ENCODE measurements around the gene CCDC201. TPM values are rescaled to one million over a fixed set of nuclear protein-coding genes. Genes with fewer than 3 reads are reported as not detected.

The CCDC201 gene
- total and polyA plus RNA-seq, 10 donors: not detected

- intact Hi-C loops (cut with DNase I; ENCODE audit: low total_unique reads): no loop called here
- Histone ChIP-seq H3K4me3 (no peak overlapping the region), H3K27ac (peak overlapping the region in 1 of 8 donors; percentile 23), H3K4me1 (no peaks in the 10 kb centered on the region), H3K9me3 (peaks cover 0 to 21% (median 18%) of the 10 kb centered on the region in 8 donors), H3K27me3 (replicated peaks in 1 of 7) (peaks cover 0 to 27% (median 0%) of the 10 kb centered on the region in 7 donors), H3K36me3 (no peaks in the 10 kb centered on the region)
- 46 to 73% (median 64%) methylated on average over 12 of the region's 12 CpGs for WGBS, 5 donors
- DNase-seq: no peak
- TF ChIP-seq POLR2A (IDR thresholded peaks at IDR 0.05) (no peak), POLR2AphosphoS5 (IDR thresholded peaks at IDR 0.05) (peak in 1 of 3 donors; percentile 27), CTCF (IDR thresholded peaks at IDR 0.05 in 8 of 11, conservative IDR thresholded peaks at IDR 0.05 in 3 of 11) (no peak)
These were observed 9.0 kb upstream of the CCDC201 start for GRCh38 chr7:45881759-45882464.

DNA sequence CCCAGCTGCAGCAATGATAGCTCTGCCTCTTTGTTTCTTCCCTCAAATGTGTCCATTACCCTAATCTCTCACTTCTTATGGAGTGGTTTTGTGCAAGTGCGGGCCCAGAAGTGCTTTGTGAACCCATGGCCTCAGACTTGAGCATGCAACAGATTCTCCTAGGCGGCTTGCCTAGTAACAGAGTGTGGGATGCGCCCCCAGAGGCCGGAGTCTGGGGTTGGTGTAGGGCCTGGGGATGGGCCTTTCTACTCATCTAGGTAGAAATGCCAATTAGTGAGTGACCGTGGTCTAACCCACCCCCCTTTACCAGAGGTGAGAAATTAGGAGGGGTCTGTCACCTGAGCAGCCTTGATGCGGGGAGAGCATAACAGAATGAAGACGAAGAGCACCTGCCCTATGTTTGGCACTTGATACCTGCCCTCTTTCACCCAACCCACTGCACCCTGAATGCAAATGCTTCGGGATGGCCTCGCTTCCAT lies 8.4 kb upstream of the CCDC201 start:
- intact Hi-C loops (cut with DNase I; ENCODE audit: low total_unique reads): no loop called here
- TF ChIP-seq POLR2AphosphoS5 (IDR thresholded peaks at IDR 0.05): no peak
- TF ChIP-seq CTCF (IDR thresholded peaks at IDR 0.05 in 8 of 11, conservative IDR thresholded peaks at IDR 0.05 in 3 of 11): no peak
- TF ChIP-seq POLR2A (IDR thresholded peaks at IDR 0.05): no peak
- no peak for DNase-seq
- H3K36me3 ChIP-seq: no peaks in the 10 kb centered on the region
- WGBS, 5 donors: 83 to 90% (median 88%) methylated on average over 9 of the region's 9 CpGs
- peak overlapping the region in 1 of 8 donors; percentile 23 for H3K27ac ChIP-seq
- H3K4me1 ChIP-seq: no peaks in the 10 kb centered on the region
- H3K9me3 ChIP-seq: peaks cover 0 to 21% (median 18%) of the 10 kb centered on the region in 8 donors
- H3K4me3 ChIP-seq: no peak overlapping the region
- peaks cover 0 to 21% (median 0%) of the 10 kb centered on the region in 7 donors for H3K27me3 ChIP-seq (replicated peaks in 1 of 7)

DNA sequence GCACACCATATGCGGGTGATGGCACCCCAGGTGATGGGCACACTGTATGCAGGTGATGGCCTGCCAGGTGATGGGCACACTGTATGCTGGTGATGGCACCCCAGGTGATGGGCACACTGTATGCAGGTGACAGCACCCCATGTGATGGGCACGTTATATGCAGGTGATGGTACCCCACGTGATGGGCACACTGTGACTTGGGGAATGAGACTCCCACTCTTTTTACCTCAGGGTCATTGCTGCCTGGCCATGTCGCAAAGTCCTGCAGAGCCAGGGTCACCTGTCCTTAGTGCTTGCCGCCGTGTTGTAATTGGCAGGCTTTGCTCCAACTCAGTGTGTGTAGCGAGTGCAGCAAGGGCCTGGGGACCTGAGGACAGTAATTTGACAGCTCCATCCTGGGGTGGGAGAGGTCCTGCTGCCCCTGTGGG lies 7.6 kb upstream of the CCDC201 start:
- intact Hi-C loops (cut with DNase I; ENCODE audit: low total_unique reads): no loop called here
- DNase-seq: no peak
- no peak overlapping the region for H3K4me3 ChIP-seq
- H3K27ac ChIP-seq: no peak overlapping the region
- WGBS, 5 donors: 87 to 92% (median 87%) methylated on average over 6 to 7 of the region's 7 CpGs
- H3K9me3 ChIP-seq: peaks cover 0 to 21% (median 18%) of the 10 kb centered on the region in 8 donors
- no peaks in the 10 kb centered on the region for H3K4me1 ChIP-seq
- no peaks in the 10 kb centered on the region for H3K36me3 ChIP-seq
- peaks cover 0 to 14% (median 0%) of the 10 kb centered on the region in 7 donors for H3K27me3 ChIP-seq (replicated peaks in 1 of 7)
- TF ChIP-seq CTCF (IDR thresholded peaks at IDR 0.05 in 8 of 11, conservative IDR thresholded peaks at IDR 0.05 in 3 of 11) (no peak), POLR2AphosphoS5 (IDR thresholded peaks at IDR 0.05) (no peak), POLR2A (IDR thresholded peaks at IDR 0.05) (no peak)

DNA sequence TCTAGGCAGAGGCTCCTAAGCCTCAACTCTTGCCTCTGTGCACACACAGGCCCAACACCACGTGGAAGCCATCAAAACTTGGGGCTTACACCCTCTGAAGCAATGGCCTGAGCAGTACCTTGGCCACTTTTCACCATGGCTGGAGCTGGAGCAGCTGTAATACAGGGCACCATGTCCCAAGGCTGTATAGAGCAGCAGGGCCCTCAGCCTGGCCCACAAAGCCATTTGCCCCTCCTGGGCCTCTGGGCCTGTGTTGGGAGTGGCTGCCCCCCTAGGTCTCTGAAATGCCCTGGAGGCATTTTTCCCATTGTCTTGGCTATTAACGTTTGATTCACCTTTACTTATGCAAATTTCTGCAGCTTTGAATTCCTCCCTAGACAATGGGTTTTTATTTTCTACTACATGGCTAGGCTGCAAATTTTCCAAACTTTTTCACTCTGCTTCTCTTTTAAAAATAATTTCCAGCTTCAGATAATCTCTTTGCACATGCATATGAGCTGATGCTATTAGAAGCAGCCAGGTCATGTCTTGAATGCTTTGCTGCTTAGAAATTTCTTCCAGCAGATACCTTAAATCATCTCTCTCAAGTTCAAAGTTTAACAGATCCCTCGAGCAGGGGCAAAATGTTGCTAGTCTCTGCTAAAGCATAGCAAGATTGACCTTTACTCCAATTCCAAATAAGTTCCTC lies 5.7 kb upstream of the CCDC201 start:
- Histone ChIP-seq H3K27ac (no peak overlapping the region), H3K36me3 (no peaks in the 10 kb centered on the region), H3K4me3 (no peak overlapping the region), H3K27me3 (replicated peaks in 1 of 7) (no peaks in the 10 kb centered on the region), H3K9me3 (peaks cover 0 to 21% (median 18%) of the 10 kb centered on the region in 8 donors), H3K4me1 (no peaks in the 10 kb centered on the region)
- DNase-seq: no peak
- intact Hi-C loops (cut with DNase I; ENCODE audit: low total_unique reads): no loop called here
- WGBS, 5 donors: 29 to 67% (median 54%) methylated on average over 3 of the region's 3 CpGs
- TF ChIP-seq CTCF (IDR thresholded peaks at IDR 0.05 in 8 of 11, conservative IDR thresholded peaks at IDR 0.05 in 3 of 11) (no peak), POLR2A (IDR thresholded peaks at IDR 0.05) (no peak), POLR2AphosphoS5 (IDR thresholded peaks at IDR 0.05) (no peak)
